Sigmoid colon (tissue), 7 donors: ENCODE measurements around the gene SLC33A1. TPM values are rescaled to one million over a fixed set of nuclear protein-coding genes. Genes with fewer than 3 reads are reported as not detected.
"Not testable (repeated sequence)": the region's sequence is repeated elsewhere in the genome, so short reads cannot be mapped to it uniquely, and the experiment has no call there.

ENCODE experiments used
- DNase-seq: peaks from one replicate; pipeline ENCODE4 v3.0.0-alpha.2; 2019
- H3K27ac ChIP-seq, 4 donors: fragments of 200-600 bp; sonication (generic); one replicate each; pipeline ENCODE4 v1.5.1; 2016 to 2019; ENCODE audit warnings: mild to moderate bottlenecking in 1 of 4
- H3K27me3 ChIP-seq, 3 donors: fragments of 200-600 bp; sonication (generic); one replicate each; pipeline ENCODE4 v1.5.1; 2019; ENCODE audit warnings: mild to moderate bottlenecking in 1 of 3
- H3K36me3 ChIP-seq, 4 donors: fragments of 200-600 bp; sonication (generic); one replicate each; pipeline ENCODE4 v1.5.1; 2016 to 2019
- H3K4me1 ChIP-seq, 4 donors: fragments of 200-600 bp; sonication (generic); one replicate each; pipeline ENCODE4 v1.5.1; 2017 to 2019
- H3K4me3 ChIP-seq, 4 donors: fragments of 200-600 bp; sonication (generic); one replicate each; pipeline ENCODE4 v1.5.1; 2017 to 2019; ENCODE audit warnings: mild to moderate bottlenecking in 2 of 4, moderate library complexity in 1 of 4
- H3K9me3 ChIP-seq, 4 donors: fragments of 200-600 bp in 3 of 4; sonication (generic) in 3 of 4; one replicate each; pipeline versions ENCODE4 v1.5.1 to v1.6.1; 2013 to 2019
- CTCF ChIP-seq, 4 experiments: fragments of 450-650 bp in 3 of 4; fragments of 200-600 bp in 1 of 4; IDR thresholded peaks; one replicate each; pipeline ENCODE4 v1.5.1; 2016 to 2019; ENCODE audit warnings: antibody characterized with exemption in 4 of 4, mild to moderate bottlenecking in 3 of 4, moderate library complexity in 2 of 4
- EP300 ChIP-seq, 4 donors: sonication (generic); formaldehyde crosslinking; IDR thresholded peaks; one replicate each; pipeline ENCODE4 v1.6.1; 2017; ENCODE audit warnings: antibody characterized with exemption in 4 of 4
- POLR2A ChIP-seq, 2 donors: fragments of 450-650 bp; IDR thresholded peaks; one replicate each; pipeline ENCODE4 v1.6.1; 2016; ENCODE audit warnings: antibody characterized with exemption in 2 of 2, mild to moderate bottlenecking in 2 of 2, moderate library complexity in 2 of 2
- POLR2AphosphoS5 ChIP-seq, 4 donors: sonication (generic); formaldehyde crosslinking; IDR thresholded peaks; one replicate each; pipeline ENCODE4 v1.6.1; 2017; ENCODE audit warnings: antibody characterized with exemption in 4 of 4
- WGBS, 2 donors: extraction: QIAGEN DNeasy Blood & Tissue Kit; methylation state at CpG; one replicate each; pipeline ENCODE4 v1.1.7; 2013; 5-methylcytosine and 5-hydroxymethylcytosine counted together
- intact Hi-C: fragments of 100-400 bp; cut with DNase I; formaldehyde crosslinking; loops from one replicate; pipeline ENCODE4 v1.15.1; 2023
- polyA plus RNA-seq, 3 donors: library from polyadenylated mRNA; stranded (reverse); fragments of 200-250 nt; gene quantifications; one replicate each; pipeline ENCODE4 v1.2.3, GENCODE V29; 2013
- total RNA-seq, 4 donors: library from RNA; depleted of rRNA; stranded (reverse); fragments of >200 nt; gene quantifications; one replicate each; pipeline ENCODE4 v1.1.0, GENCODE V29; 2016
- donor health status: healthy with polysubstance abuse.
- donor health status: Bipolar disorder and iron deficiency.
- donor health status: healthy.

SLC33A1 gene
- total and polyA plus RNA-seq, 7 donors, result 2.8 to 28.2 (median 14.4) TPM

GRCh38 chr3:155843569-155843968 lies 10.7 kb downstream of the SLC33A1 start:
- Histone ChIP-seq H3K4me1 (peaks cover 0 to 26% (median 8%) of the 10 kb centered on the region in 4 donors), H3K9me3 (no peaks in the 10 kb centered on the region), H3K27me3 (no peaks in the 10 kb centered on the region), H3K4me3 (no peak overlapping the region), H3K27ac (no peak overlapping the region), H3K36me3 (peaks cover 0 to 5% (median 0%) of the 10 kb centered on the region in 4 donors)
- intact Hi-C loops, result no loop called here
- DNase-seq, result no peak
- no peak for TF ChIP-seq POLR2AphosphoS5 (IDR thresholded peaks at IDR 0.05)
- no peak for TF ChIP-seq POLR2A (IDR thresholded peaks at IDR 0.05)
- no peak for TF ChIP-seq EP300 (IDR thresholded peaks at IDR 0.05)
- no peak for TF ChIP-seq CTCF (IDR thresholded peaks at IDR 0.05)
- 60 to 83% methylated on average over 1 of the region's 1 CpG for WGBS, 2 donors

GRCh38 chr3:155835341-155836071 lies 18.7 kb downstream of the SLC33A1 start:
- Histone ChIP-seq H3K4me3 (no peak overlapping the region), H3K27me3 (no peaks in the 10 kb centered on the region), H3K9me3 (no peaks in the 10 kb centered on the region), H3K27ac (no peak overlapping the region), H3K36me3 (peaks cover 0 to 12% (median 0%) of the 10 kb centered on the region in 4 donors), H3K4me1 (no peaks in the 10 kb centered on the region)
- intact Hi-C loops, result no loop called here
- no peak for DNase-seq
- WGBS, 2 donors, result 87 to 93% methylated on average over 9 of the region's 9 CpGs
- TF ChIP-seq CTCF (IDR thresholded peaks at IDR 0.05) (no peak), POLR2AphosphoS5 (IDR thresholded peaks at IDR 0.05) (no peak), POLR2A (IDR thresholded peaks at IDR 0.05) (no peak), EP300 (IDR thresholded peaks at IDR 0.05) (no peak)

GRCh38 chr3:155828490-155829098 lies 25.6 kb downstream of the SLC33A1 start:
- H3K4me3 ChIP-seq, H3K27ac ChIP-seq, H3K27me3 ChIP-seq, H3K4me1 ChIP-seq, H3K9me3 ChIP-seq, DNase-seq, intact Hi-C loops: not testable (repeated sequence)
- H3K36me3 ChIP-seq, result peaks cover 0 to 39% (median 3%) of the 10 kb centered on the region in 4 donors
- 98% methylated on average over 13 of the region's 13 CpGs for WGBS, 2 donors

GRCh38 chr3:155815030-155815545 lies 39.1 kb downstream of the SLC33A1 start:
- no peak for DNase-seq
- H3K4me3 ChIP-seq, result no peak overlapping the region
- no peak overlapping the region for H3K27ac ChIP-seq
- no peaks in the 10 kb centered on the region for H3K36me3 ChIP-seq
- no peaks in the 10 kb centered on the region for H3K4me1 ChIP-seq
- TF ChIP-seq POLR2A (IDR thresholded peaks at IDR 0.05) (no peak), CTCF (IDR thresholded peaks at IDR 0.05) (no peak), EP300 (IDR thresholded peaks at IDR 0.05) (no peak), POLR2AphosphoS5 (IDR thresholded peaks at IDR 0.05) (no peak)
- H3K27me3 ChIP-seq, result no peaks in the 10 kb centered on the region
- no peaks in the 10 kb centered on the region for H3K9me3 ChIP-seq
- intact Hi-C loops, result no loop called here

- DNase-seq, H3K27me3 ChIP-seq, intact Hi-C loops, H3K9me3 ChIP-seq, H3K4me1 ChIP-seq, H3K4me3 ChIP-seq, H3K27ac ChIP-seq, H3K36me3 ChIP-seq: not testable (repeated sequence)
These were observed 41.0 kb downstream of the SLC33A1 start for GRCh38 chr3:155813224-155813623.
